ENCODE results near the gene NDUFAF7.
"Not testable (repeated sequence)": the region's sequence is repeated elsewhere in the genome, so short reads cannot be mapped to it uniquely, and the experiment has no call there.

NDUFAF7 gene

DNA sequence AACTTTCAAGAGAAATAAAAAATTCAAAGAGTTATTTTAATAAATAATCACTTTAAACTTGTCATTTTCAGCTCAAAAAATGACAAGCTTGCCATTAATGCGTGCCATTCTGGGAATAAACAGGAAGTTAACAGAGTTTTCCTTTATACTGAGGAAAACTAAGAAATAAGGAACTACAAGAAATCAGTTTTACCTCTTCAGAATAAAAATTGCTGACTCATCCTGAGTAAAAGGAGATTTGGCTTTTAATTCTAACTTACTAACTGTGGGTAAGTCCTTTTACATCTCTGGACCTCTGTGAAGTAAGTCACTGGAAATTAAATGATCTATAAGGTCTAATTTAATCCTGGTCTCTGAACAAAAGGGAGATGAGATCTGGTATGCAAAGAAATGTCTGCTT lies 16.2 kb upstream of the NDUFAF7 start:
- DNase-seq, result no peak

DNA sequence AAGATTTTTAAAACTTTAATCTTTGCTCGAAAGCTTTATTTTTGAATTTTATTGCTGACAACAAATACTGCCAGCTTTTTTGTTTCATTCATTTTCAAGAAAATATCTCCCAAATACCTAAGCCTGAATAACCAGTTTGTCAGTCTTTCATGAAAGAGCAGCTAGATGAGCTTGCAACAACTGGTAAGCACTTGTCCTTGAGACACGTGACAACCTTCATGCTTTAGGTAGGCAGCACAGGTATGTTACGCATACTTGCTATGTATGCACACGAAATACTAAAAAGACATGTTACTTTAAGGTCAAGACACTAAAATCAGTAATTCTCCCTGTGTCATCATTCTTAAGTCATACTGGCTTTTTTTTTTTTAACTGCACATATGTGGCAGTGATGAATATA lies 12.4 kb upstream of the NDUFAF7 start:
- DNase-seq, result no peak

DNA sequence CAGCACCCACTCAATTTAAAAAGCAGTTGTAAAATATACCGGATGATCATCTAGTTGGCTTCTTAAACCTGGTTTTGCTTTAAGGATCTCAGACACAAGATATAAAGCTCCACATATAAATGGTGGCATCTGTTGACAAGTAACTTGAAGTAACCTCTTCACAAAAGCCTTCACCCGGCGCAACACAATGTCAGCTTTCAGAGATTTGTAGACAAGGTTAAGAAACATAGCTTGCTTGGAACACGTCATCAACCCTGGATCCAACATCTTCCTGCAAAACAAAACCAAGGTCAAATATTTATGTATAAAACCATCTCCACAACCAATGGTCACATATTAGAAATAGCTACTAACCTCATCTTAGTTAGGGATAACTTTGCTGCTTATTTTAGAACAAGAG lies 8.3 kb upstream of the NDUFAF7 start:
- no peak for DNase-seq

DNA sequence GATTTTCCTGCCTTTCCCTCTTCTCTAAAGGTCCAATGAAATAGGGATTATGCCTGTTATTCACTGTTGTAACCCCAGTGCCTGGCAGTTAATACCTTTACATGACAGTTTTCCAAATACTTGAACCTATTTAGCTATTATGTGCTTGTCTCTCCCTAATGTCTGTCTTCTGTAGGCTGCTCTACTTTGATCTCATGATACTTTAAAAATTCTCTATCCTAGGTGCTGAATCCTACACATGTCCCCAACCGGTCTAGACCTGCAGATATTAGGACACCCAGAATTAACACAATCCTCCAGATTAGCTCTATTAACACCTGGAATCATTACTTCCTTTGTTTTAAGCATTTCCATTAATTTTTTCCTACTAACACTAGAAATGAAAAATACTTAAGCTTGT lies 7.4 kb upstream of the NDUFAF7 start:
- DNase-seq, result no peak

DNA sequence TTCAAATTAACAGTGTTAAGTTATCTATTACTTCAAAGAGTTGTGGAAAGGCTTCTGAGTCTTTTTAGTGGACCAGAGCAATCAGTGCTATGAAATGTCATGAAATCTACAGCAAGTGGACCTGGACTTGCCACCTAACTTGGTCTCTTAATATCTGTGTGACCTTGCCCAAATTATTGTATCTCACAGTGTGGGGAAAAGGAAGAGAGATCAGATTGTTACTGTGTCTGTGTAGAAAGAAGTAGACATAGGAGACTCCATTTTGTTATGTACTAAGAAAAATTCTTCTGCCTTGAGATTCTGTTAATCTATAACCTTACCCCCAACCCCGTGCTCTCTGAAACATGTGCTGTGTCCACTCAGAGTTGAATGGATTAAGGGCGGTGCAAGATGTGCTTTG lies 6.3 kb upstream of the NDUFAF7 start:
- not testable (repeated sequence) for DNase-seq

DNA sequence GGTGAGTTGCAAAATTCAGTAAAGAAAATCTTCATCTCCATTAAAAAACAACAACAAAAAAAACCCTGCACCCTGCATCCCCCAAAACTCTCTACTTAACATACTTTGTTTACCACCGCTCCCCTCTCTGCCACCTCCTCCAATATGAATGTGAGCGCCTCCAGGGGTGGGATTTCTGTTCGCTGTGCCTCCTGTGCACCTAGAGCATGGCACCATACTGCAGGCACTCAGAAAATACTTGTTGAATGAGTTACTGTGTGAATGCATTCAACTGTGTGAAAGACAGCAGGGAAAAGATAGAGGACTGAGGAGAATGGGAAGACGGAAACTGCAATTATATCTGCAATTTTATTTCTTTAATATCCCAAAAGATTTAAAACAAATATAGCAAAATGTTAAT lies 4.6 kb upstream of the NDUFAF7 start:
- DNase-seq, result no peak

DNA sequence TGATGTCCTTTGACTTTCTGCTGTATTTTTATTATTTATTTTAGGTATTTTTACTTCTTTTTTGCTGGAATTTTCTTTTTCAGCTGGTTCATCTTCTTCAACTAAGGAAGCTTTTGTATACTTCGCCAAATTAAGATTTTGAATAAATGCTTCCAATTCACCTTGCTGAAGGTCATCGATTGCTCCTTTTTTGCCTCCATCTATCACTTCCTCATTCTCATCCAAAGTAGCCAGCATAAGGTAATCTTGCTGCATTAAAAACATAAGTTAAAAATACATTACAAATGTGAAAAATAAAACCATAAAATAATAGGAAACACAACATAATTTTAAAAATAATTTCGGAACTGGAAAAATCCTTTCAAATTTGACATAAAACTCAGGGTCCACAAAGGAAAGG lies 2.7 kb upstream of the NDUFAF7 start:
- no peak for DNase-seq

DNA sequence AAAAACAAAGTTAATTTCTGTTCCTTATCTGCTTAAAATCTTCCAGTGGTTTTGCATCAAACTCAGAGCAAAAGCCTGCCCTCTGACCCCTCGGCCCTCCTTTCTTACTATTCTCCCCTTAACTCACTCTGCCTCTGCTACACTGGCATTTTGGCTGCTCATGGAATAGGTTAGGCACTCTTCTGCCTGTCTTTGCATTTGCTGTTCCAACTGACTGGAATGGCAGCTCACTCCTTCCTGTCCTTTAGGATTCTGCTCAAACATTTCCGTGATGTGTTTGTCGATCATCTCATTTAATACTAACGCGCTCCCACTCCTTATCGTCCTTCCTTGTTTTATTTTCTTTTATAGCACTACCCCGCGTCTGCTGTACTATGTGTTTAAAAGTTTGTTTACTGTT lies 877 bp upstream of the NDUFAF7 start:
- peak in 1 of 2 donors; percentile 3 for DNase-seq

DNA sequence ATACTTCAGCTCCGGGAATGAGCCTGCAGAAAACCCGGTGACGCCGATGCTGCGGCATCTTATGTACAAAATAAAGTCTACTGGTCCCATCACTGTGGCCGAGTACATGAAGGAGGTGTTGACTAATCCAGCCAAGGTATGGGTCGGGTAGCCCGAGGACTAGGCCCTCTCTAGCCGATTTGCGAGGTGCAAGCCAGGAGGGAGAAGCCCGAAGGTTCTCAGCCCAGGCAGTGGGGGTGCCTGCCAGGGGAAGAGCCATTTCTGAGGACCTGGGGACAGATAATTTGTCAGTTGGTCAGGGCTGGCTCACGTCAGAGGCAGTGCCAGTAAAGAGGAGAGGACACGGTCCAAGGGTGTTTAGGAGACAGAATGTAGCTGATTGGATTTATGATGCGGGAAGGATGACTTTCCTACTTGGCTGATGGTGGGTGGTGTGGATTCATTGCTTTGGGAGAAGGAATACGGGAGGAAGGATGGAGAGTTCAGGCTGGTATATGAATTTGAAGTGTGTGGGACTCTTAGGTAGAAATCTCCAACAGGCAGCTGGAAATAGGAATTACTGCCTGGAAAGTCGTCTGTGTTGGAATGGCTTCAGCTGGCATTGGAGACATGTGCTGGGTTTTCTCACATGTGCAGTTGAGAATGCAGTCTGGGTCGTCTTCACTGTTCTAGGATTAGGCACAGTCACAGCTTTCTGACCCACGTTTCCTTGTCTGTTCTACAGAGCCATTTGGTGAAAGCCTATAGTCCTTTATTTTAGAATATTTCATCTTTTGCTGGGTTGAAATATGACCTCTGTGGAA lies 874 bp downstream of the NDUFAF7 start:
- DNase-seq, result peak in 1 of 2 donors; percentile 9

DNA sequence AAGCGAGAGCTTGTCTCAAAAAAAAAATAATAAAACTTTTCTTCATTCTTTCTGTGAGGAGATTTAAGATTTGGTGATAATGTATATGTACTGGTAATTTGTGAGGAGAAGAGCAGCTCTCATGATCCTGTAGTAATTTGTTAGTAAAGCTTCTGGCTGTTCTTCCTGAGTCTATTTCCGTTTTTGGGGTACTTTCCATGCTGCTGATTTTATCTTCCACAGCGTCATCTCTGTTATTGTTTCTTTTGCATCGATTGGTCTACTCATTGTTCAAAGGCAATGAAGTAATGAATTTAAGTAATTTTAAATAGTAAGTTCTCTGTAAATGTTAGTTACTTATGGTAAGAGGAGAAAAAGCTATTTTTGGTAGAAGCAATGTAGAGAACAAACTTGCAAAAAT lies 12.0 kb downstream of the NDUFAF7 start:
- DNase-seq, result peak in 1 of 2 donors; percentile 59

DNA sequence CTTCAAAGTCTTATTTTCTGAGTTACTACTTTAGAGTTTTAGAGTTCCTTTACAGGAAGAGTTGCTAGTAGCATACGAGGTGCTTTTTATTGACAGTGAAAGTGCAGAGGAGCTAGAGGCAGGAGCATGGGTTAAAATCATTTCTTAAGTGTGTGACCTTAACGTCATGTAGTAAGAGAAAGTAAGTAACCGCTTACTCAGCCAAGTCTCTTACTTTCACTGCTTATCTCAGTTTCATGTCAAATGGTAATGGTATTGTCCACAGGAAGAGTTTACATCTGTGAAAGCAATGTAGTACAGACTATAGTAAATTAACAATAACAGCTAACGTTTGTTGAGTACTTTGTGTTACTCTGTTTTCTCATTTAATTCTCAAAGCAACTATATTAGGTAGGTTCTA lies 12.6 kb downstream of the NDUFAF7 start:
- peak in 1 of 2 donors; percentile 25 for DNase-seq

DNA sequence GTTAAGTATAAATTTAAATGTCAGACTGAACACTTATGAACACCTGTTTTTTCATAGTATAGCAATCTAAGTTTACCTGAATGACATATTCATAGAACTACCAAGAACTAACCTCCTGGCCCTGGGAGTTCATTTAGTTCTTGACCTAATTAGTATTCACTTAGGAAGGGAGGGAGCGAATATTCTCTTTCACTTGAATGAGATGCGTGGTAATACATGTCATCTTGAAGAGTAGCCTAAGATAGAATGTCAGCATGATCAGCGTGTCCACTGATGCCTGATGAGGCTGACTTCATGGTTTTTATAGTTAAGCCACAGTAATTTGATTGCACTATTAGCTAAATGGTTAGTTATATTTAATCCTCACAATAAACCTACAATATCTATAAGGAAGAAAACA lies 13.3 kb downstream of the NDUFAF7 start:
- DNase-seq, result no peak

DNA sequence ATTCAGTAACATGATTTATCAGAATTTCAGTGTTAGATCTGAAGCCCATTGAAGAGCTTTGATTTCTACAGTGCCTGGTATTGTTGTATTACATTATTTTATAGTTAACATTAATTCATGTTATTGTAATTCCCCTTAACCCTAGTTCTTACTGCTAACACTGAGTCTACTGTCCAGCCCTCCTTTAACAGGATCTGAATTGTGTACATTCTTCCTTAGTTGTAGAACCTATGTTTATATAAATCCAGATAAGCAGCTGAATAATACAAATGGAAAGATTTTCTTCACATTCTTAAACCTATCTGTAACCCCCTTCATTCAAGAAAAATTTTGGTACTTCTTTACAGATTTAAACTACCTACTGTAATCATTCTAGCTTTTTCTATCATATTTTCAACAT lies 14.7 kb downstream of the NDUFAF7 start:
- no peak for DNase-seq

DNA sequence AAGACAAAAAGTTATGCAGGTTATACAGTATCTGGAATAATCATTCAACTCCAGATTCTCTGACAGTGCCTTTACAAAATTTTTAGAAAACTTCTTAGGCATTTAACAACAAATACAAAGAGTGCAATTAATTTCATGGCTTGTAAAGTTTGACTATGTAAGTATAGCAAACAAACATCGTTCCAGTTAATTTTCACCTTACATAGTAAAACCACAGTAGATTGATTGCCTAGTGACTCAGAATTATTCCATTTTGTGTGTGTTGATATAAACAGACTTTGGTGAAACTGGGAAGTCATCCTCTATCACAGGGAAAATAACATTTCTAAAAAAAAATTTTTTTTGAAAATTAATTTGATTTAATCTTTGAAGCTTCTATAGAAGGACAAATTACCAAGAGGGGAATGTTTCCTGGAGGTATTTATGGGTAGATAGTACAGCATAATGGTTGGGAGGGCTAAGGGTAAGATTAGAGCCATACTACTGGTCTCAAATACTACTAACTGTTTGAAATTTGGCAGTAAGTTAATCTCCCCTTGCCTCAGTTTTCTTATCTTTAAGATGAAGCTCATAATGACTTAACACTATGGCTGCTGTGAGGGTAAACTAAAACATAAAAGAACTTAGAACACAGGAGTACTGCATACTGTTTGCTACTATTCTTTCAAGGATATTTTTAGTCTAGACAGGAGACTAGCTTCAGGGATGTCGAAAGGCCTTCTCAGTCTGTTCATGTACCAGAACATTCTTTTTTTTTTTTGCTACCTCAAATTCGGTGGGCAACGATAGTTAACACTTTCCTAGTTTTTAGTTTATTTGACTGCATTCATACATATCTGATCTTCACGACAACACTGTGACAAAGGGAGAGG lies 19.6 kb downstream of the NDUFAF7 start:
- no peak for DNase-seq

DNA sequence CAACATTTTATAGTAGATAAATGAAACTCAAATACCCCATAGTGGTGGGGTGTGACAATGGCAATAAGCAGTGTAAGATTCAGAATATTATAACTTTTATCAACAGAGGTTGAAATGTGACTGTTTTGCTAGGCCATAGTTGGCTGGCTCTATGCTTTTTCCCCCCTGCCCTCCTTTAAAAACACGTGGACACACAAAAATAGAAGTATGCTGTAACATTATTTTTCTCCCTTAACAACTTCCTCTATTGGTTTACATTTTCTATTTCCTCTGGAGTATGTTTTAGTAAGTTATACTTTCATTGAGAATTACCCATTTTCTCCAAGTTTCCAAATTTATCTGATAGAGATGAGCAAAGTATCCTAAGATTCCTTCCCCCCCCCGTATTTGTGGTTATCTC lies 31.1 kb downstream of the NDUFAF7 start:
- DNase-seq, result no peak

DNA sequence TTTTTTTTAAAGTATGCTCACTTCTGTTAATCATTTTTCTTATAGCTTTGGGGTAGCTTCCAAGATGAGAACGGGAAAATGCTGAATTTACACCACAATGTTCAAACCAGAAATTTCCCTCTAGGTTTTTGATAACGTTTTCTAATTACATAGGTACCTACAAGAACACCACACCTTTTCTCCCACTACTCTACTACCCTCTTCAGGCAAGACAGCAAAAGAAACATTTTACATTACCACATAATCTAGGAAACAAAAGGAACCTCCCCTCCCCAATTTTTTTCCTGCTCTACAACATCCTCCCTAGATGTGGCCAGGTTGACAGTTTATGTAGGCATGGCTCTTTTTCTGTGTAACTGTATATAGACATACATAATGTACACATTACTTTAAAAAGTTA lies 32.4 kb downstream of the NDUFAF7 start:
- no peak for DNase-seq

DNA sequence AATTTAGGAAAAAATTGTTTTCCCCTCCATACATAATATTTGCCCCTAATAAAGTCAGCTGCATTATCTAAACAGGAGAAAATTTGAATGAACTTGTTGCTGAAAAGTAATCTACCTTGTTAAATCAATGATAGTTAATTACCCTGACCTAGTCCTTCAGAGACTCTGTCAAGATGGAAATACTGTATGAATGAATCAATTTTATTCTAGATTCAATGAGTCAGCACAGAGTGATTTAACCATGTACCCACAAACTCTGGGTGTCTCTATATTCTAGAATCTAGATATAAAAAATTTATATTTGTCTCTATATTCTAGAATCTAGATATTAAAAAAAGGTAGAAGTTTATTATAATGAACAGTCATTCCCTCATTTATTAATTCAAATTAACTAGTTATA lies 36.2 kb downstream of the NDUFAF7 start:
- no peak for DNase-seq

DNA sequence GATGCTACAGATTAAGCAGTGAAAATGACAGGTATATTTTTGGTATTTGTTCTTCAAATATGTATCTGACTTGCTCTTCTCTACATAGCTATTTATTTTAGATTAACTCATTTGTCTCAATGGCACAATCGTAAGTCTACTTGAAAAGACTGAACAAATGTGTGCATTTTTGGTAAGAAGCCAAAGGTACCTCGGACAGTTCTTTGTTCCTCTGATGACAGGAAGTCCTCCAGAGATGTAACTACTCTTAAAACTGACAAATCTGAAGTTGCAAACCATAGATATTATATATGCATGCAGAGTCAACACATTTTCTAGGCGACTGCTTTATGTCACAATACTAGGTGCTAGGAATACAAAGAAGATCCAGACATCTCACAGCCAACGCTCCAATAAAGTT lies 36.7 kb downstream of the NDUFAF7 start:
- no peak for DNase-seq

DNA sequence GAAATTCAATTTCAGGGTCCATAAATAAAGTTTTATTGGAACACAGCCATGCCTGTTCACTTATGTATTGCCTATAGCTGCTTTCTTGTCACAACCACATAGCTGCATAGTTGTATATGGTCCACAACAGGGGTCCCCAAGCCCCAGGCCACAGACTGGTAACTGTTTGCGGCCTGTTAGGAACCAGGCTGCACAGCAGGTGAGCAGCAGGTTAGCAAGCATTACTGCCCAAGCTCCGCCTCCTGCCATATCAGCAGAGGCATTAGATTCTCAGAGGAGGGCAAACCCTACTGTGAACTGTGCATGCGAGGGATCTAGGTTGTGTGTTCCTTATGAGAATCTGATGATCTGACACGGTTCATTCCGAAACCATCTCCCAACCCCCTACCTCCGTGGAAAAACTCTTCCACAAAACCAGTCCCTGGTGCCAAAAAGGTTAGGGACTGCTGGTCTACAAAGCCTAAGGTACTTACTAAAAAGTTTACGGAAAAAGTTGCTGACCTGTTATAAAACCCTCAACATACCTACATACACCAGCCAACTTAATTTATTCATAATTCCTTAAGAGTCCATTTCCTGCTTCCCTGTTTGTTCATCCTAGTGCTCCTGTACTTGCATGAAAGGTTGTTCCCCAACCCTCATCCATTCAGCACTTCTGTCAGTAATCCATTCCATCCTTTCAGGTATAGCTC lies 40.1 kb downstream of the NDUFAF7 start:
- no peak for DNase-seq

DNA sequence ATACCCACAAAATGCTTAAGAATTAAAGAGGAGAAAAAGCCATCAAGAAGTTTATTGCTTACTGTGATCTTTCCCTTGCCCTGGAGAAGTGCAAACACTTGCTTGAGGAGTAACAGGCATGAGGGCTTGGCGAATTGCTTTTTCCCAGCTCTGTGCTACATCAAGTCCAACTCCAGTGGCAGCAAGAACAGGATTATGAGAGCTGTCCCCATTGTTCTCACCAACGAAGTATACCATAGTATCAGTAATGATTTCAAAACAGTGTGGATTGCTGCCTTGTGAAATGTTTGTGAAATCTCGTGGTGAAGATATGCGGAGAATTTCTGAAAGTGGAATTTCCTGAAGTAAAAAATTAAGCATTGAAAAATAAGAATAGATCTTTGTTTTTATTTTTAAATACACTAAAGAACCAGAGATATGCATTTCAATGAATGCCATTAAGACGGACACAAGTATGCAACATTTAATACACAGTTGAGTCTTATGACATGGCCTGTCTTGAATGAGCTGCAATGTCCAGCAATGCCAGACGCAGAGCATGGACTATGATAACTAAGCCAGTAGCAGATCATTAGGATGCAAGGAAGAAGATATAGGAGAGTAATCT lies 43.0 kb downstream of the NDUFAF7 start:
- DNase-seq, result no peak

DNA sequence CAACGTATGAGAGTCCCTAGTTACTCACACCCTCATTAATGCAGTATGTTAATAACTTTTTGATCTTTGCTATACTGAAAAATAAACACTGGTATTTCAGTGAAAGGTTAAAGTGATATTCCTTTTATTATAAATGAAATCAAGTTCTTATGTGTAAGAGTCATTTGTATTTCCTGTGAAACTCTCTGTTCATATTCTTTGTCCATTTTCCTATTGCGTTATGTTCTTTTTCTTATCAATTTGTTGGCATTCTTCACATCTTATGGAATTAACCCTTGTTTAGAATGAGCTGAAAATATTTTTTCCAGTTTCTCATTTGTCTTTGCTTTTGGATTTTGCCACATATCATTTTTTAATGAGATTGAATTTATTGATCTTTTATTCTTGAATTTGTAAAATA lies 44.8 kb downstream of the NDUFAF7 start:
- DNase-seq, result no peak

DNA sequence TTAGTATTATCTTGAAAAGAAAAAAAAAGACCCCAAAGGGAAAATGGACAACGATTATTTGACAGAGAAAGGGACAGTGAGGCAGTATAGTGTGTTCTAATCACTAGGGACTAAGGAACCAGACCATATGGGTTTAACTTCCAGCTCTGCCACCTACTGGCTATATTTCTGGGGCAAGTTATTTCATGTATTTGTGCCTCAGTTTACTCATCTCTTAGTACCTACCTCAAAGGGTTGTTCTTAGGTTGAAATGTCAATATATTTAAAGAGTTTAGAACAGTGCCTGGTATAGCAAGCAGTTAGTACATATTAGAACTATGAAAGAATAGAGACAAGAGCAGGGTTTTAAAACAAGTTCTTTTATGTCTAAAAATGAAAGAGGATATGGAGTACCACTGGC lies 50.5 kb downstream of the NDUFAF7 start:
- no peak for DNase-seq

DNA sequence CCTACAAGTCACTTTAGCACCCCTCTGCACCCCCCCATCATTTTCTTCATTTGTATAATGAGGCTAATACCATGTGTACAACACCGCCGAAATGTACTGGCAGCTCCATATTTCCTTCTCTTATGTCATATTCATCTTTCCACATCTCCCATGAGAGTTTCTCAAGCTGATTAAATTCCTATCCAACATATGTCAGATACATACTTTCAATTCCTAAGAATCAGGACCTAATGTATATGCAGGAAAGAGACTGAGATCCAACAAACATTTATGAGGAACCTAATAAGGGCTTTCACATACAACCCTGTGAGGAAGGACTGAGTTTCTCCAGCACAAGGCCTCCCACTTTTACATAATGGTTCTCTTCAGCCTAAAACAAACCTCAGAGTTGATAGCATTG lies 51.3 kb downstream of the NDUFAF7 start:
- no peak for DNase-seq

Data from CD4-positive, alpha-beta T cell treated with Interferon alpha-2 for 1 hour (primary cell).